Ovary (tissue), 3 donors: ENCODE measurements around the gene PTPN14.

Experiments
- EP300 ChIP-seq: sonication (generic); formaldehyde crosslinking; IDR thresholded peaks from one replicate; pipeline ENCODE4 v1.6.1; 2017; ENCODE audit warnings: antibody characterized with exemption
- POLR2A ChIP-seq: fragments of 450-650 bp; IDR thresholded peaks from one replicate; pipeline ENCODE4 v1.6.1; 2017; ENCODE audit warnings: antibody characterized with exemption, mild to moderate bottlenecking, moderate library complexity
- TF ChIP-seq, protein P1 (sequence below), 3 donors: fragments of 450-650 bp in 2 of 3; fragments of 200-600 bp in 1 of 3; IDR thresholded peaks; one replicate each; pipeline versions ENCODE4 v1.5.1 to v1.8.0; 2016 to 2022; ENCODE audit warnings: antibody characterized with exemption in 3 of 3, mild to moderate bottlenecking in 1 of 3
- donor health status: DM: no; HTN: no; CAD: no.

DNA sequence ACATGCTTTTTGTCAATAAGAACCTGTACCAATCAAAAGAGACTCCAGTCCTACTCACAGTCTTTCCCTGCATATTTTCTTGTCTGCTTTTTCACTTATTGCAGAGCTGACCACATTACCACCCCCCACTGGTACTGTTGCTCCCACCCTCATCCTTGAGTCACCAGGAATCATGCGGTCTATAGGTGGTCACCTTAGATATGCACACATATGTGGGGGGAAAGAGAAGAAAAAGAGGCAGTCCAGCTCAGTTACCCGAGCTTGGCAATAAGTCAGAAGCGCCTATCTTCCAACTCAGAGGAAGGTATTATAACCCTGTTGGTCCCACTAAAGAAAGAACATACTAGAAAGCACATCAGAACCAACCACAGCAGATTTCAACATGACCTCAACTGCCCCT is 151.3 kb downstream of the PTPN14 start:
- TF ChIP-seq, protein P1, sequence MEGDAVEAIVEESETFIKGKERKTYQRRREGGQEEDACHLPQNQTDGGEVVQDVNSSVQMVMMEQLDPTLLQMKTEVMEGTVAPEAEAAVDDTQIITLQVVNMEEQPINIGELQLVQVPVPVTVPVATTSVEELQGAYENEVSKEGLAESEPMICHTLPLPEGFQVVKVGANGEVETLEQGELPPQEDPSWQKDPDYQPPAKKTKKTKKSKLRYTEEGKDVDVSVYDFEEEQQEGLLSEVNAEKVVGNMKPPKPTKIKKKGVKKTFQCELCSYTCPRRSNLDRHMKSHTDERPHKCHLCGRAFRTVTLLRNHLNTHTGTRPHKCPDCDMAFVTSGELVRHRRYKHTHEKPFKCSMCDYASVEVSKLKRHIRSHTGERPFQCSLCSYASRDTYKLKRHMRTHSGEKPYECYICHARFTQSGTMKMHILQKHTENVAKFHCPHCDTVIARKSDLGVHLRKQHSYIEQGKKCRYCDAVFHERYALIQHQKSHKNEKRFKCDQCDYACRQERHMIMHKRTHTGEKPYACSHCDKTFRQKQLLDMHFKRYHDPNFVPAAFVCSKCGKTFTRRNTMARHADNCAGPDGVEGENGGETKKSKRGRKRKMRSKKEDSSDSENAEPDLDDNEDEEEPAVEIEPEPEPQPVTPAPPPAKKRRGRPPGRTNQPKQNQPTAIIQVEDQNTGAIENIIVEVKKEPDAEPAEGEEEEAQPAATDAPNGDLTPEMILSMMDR (IDR thresholded peaks at IDR 0.05), result no peak
- TF ChIP-seq POLR2A (no peak), EP300 (no peak)
